ENCODE data around the gene SRMS.
A peak's percentile ranks its signal among the peaks of the same experiment; 100 is the strongest.

Gene SRMS

GRCh38 chr20:63552481-63553249 is 5.1 kb upstream of the SRMS start:
- Histone ChIP-seq H3K9me3 (ENCODE audit: control insufficient read depth in 2 of 2, low read length in 2 of 2) (no peaks in the 10 kb centered on the region), H3K36me3 (ENCODE audit: control insufficient read depth in 2 of 2, insufficient read depth in 2 of 2, low read length in 2 of 2) (no peaks in the 10 kb centered on the region), H3K4me3 (ENCODE audit: low read length in 2 of 2) (peak overlapping the region in 1 of 2 donors; percentile 13), H3K27ac (ENCODE audit: low read depth in 2 of 2, low read length in 2 of 2) (no peak overlapping the region), H3K9ac (ENCODE audit: low read depth in 1 of 2, low read length in 2 of 2) (no peak overlapping the region), H3K27me3 (ENCODE audit: control insufficient read depth in 2 of 2, insufficient read depth in 2 of 2, low read length in 2 of 2) (peaks cover 10 to 12% of the 10 kb centered on the region in 2 donors), H3K4me1 (ENCODE audit: control insufficient read depth in 2 of 2, insufficient read depth in 2 of 2, low read length in 2 of 2) (peaks cover 3 to 8% of the 10 kb centered on the region in 2 donors)

- H3K9ac ChIP-seq (ENCODE audit: low read depth in 1 of 2, low read length in 2 of 2) = no peak overlapping the region
- peaks cover 12 to 18% of the 10 kb centered on the region in 2 donors for H3K27me3 ChIP-seq (ENCODE audit: control insufficient read depth in 2 of 2, insufficient read depth in 2 of 2, low read length in 2 of 2)
- no peak overlapping the region for H3K4me3 ChIP-seq (ENCODE audit: low read length in 2 of 2)
- H3K9me3 ChIP-seq (ENCODE audit: control insufficient read depth in 2 of 2, low read length in 2 of 2) = no peaks in the 10 kb centered on the region
- no peaks in the 10 kb centered on the region for H3K36me3 ChIP-seq (ENCODE audit: control insufficient read depth in 2 of 2, insufficient read depth in 2 of 2, low read length in 2 of 2)
- H3K4me1 ChIP-seq (ENCODE audit: control insufficient read depth in 2 of 2, insufficient read depth in 2 of 2, low read length in 2 of 2) = peaks cover 5 to 9% of the 10 kb centered on the region in 2 donors
- H3K27ac ChIP-seq (ENCODE audit: low read depth in 2 of 2, low read length in 2 of 2) = no peak overlapping the region
Measured at GRCh38 chr20:63551068-63551467, 3.5 kb upstream of the SRMS start.

GRCh38 chr20:63549679-63550282 is 2.2 kb upstream of the SRMS start:
- Histone ChIP-seq H3K4me3 (ENCODE audit: low read length in 2 of 2) (no peak overlapping the region), H3K9ac (ENCODE audit: low read depth in 1 of 2, low read length in 2 of 2) (no peak overlapping the region), H3K27ac (ENCODE audit: low read depth in 2 of 2, low read length in 2 of 2) (no peak overlapping the region), H3K27me3 (ENCODE audit: control insufficient read depth in 2 of 2, insufficient read depth in 2 of 2, low read length in 2 of 2) (peaks cover 12 to 18% of the 10 kb centered on the region in 2 donors), H3K4me1 (ENCODE audit: control insufficient read depth in 2 of 2, insufficient read depth in 2 of 2, low read length in 2 of 2) (peaks cover 17 to 20% of the 10 kb centered on the region in 2 donors), H3K9me3 (ENCODE audit: control insufficient read depth in 2 of 2, low read length in 2 of 2) (no peaks in the 10 kb centered on the region), H3K36me3 (ENCODE audit: control insufficient read depth in 2 of 2, insufficient read depth in 2 of 2, low read length in 2 of 2) (no peaks in the 10 kb centered on the region)

GRCh38 chr20:63549019-63549418 is 1.5 kb upstream of the SRMS start:
- Histone ChIP-seq H3K27me3 (ENCODE audit: control insufficient read depth in 2 of 2, insufficient read depth in 2 of 2, low read length in 2 of 2) (peaks cover 12 to 18% of the 10 kb centered on the region in 2 donors), H3K9ac (ENCODE audit: low read depth in 1 of 2, low read length in 2 of 2) (no peak overlapping the region), H3K27ac (ENCODE audit: low read depth in 2 of 2, low read length in 2 of 2) (no peak overlapping the region), H3K9me3 (ENCODE audit: control insufficient read depth in 2 of 2, low read length in 2 of 2) (no peaks in the 10 kb centered on the region), H3K36me3 (ENCODE audit: control insufficient read depth in 2 of 2, insufficient read depth in 2 of 2, low read length in 2 of 2) (no peaks in the 10 kb centered on the region), H3K4me3 (ENCODE audit: low read length in 2 of 2) (no peak overlapping the region), H3K4me1 (ENCODE audit: control insufficient read depth in 2 of 2, insufficient read depth in 2 of 2, low read length in 2 of 2) (peaks cover 23 to 24% of the 10 kb centered on the region in 2 donors)

- H3K36me3 ChIP-seq (ENCODE audit: control insufficient read depth in 2 of 2, insufficient read depth in 2 of 2, low read length in 2 of 2) = no peaks in the 10 kb centered on the region
- H3K27me3 ChIP-seq (ENCODE audit: control insufficient read depth in 2 of 2, insufficient read depth in 2 of 2, low read length in 2 of 2) = peaks cover 12 to 18% of the 10 kb centered on the region in 2 donors
Measured at GRCh38 chr20:63548542-63548941, 993 bp upstream of the SRMS start.

GRCh38 chr20:63546956-63547724 is 409 bp downstream of the SRMS start:
- H3K27me3 ChIP-seq (ENCODE audit: control insufficient read depth in 2 of 2, insufficient read depth in 2 of 2, low read length in 2 of 2) = peaks cover 12 to 18% of the 10 kb centered on the region in 2 donors
- peaks cover 18 to 25% of the 10 kb centered on the region in 2 donors for H3K4me1 ChIP-seq (ENCODE audit: control insufficient read depth in 2 of 2, insufficient read depth in 2 of 2, low read length in 2 of 2)
- H3K36me3 ChIP-seq (ENCODE audit: control insufficient read depth in 2 of 2, insufficient read depth in 2 of 2, low read length in 2 of 2) = no peaks in the 10 kb centered on the region
- no peak overlapping the region for H3K27ac ChIP-seq (ENCODE audit: low read depth in 2 of 2, low read length in 2 of 2)
- no peak overlapping the region for H3K4me3 ChIP-seq (ENCODE audit: low read length in 2 of 2)
- no peak overlapping the region for H3K9ac ChIP-seq (ENCODE audit: low read depth in 1 of 2, low read length in 2 of 2)
- H3K9me3 ChIP-seq (ENCODE audit: control insufficient read depth in 2 of 2, low read length in 2 of 2) = no peaks in the 10 kb centered on the region

More at GRCh38 chr20:63548542-63548941, 993 bp upstream of the SRMS start:
- H3K9me3 ChIP-seq (ENCODE audit: control insufficient read depth in 2 of 2, low read length in 2 of 2) = no peaks in the 10 kb centered on the region
- no peak overlapping the region for H3K4me3 ChIP-seq (ENCODE audit: low read length in 2 of 2)
- H3K27ac ChIP-seq (ENCODE audit: low read depth in 2 of 2, low read length in 2 of 2) = no peak overlapping the region
- H3K9ac ChIP-seq (ENCODE audit: low read depth in 1 of 2, low read length in 2 of 2) = no peak overlapping the region
- peaks cover 23 to 24% of the 10 kb centered on the region in 2 donors for H3K4me1 ChIP-seq (ENCODE audit: control insufficient read depth in 2 of 2, insufficient read depth in 2 of 2, low read length in 2 of 2)

GRCh38 chr20:63546256-63546955 is 1.1 kb downstream of the SRMS start:
- peak overlapping the region; percentile 69 to 71 for H3K27ac ChIP-seq (ENCODE audit: low read depth in 2 of 2, low read length in 2 of 2)
- H3K4me3 ChIP-seq (ENCODE audit: low read length in 2 of 2) = no peak overlapping the region
- no peaks in the 10 kb centered on the region for H3K9me3 ChIP-seq (ENCODE audit: control insufficient read depth in 2 of 2, low read length in 2 of 2)
- peaks cover 18 to 28% of the 10 kb centered on the region in 2 donors for H3K4me1 ChIP-seq (ENCODE audit: control insufficient read depth in 2 of 2, insufficient read depth in 2 of 2, low read length in 2 of 2)
- H3K27me3 ChIP-seq (ENCODE audit: control insufficient read depth in 2 of 2, insufficient read depth in 2 of 2, low read length in 2 of 2) = peaks cover 12 to 18% of the 10 kb centered on the region in 2 donors
- no peaks in the 10 kb centered on the region for H3K36me3 ChIP-seq (ENCODE audit: control insufficient read depth in 2 of 2, insufficient read depth in 2 of 2, low read length in 2 of 2)
- no peak overlapping the region for H3K9ac ChIP-seq (ENCODE audit: low read depth in 1 of 2, low read length in 2 of 2)

- H3K27ac ChIP-seq (ENCODE audit: low read depth in 2 of 2, low read length in 2 of 2) = peak overlapping the region; percentile 69 to 71
- H3K4me1 ChIP-seq (ENCODE audit: control insufficient read depth in 2 of 2, insufficient read depth in 2 of 2, low read length in 2 of 2) = peaks cover 18 to 28% of the 10 kb centered on the region in 2 donors
- H3K27me3 ChIP-seq (ENCODE audit: control insufficient read depth in 2 of 2, insufficient read depth in 2 of 2, low read length in 2 of 2) = peaks cover 8 to 18% of the 10 kb centered on the region in 2 donors
- no peak overlapping the region for H3K9ac ChIP-seq (ENCODE audit: low read depth in 1 of 2, low read length in 2 of 2)
- H3K4me3 ChIP-seq (ENCODE audit: low read length in 2 of 2) = no peak overlapping the region
- no peaks in the 10 kb centered on the region for H3K9me3 ChIP-seq (ENCODE audit: control insufficient read depth in 2 of 2, low read length in 2 of 2)
- no peaks in the 10 kb centered on the region for H3K36me3 ChIP-seq (ENCODE audit: control insufficient read depth in 2 of 2, insufficient read depth in 2 of 2, low read length in 2 of 2)
Measured at GRCh38 chr20:63545814-63546213, 1.7 kb downstream of the SRMS start.

GRCh38 chr20:63544958-63545516 is 2.5 kb downstream of the SRMS start:
- Histone ChIP-seq H3K9me3 (ENCODE audit: control insufficient read depth in 2 of 2, low read length in 2 of 2) (no peaks in the 10 kb centered on the region), H3K27ac (ENCODE audit: low read depth in 2 of 2, low read length in 2 of 2) (peak overlapping the region; percentile 69 to 71), H3K9ac (ENCODE audit: low read depth in 1 of 2, low read length in 2 of 2) (no peak overlapping the region), H3K4me1 (ENCODE audit: control insufficient read depth in 2 of 2, insufficient read depth in 2 of 2, low read length in 2 of 2) (peaks cover 18 to 28% of the 10 kb centered on the region in 2 donors), H3K4me3 (ENCODE audit: low read length in 2 of 2) (no peak overlapping the region), H3K36me3 (ENCODE audit: control insufficient read depth in 2 of 2, insufficient read depth in 2 of 2, low read length in 2 of 2) (no peaks in the 10 kb centered on the region), H3K27me3 (ENCODE audit: control insufficient read depth in 2 of 2, insufficient read depth in 2 of 2, low read length in 2 of 2) (peaks cover 8 to 18% of the 10 kb centered on the region in 2 donors)
